ENCODE data around the gene FHOD3. TPM values are rescaled to one million over a fixed set of nuclear protein-coding genes. Genes with fewer than 3 reads are reported as not detected.

The FHOD3 gene
- total and polyA plus RNA-seq, 2 of the 13 experiments (the other 11 are each of a cell fraction or from before 2014, with no cell fraction given) = 0.07 TPM; not detected in 1

DNA sequence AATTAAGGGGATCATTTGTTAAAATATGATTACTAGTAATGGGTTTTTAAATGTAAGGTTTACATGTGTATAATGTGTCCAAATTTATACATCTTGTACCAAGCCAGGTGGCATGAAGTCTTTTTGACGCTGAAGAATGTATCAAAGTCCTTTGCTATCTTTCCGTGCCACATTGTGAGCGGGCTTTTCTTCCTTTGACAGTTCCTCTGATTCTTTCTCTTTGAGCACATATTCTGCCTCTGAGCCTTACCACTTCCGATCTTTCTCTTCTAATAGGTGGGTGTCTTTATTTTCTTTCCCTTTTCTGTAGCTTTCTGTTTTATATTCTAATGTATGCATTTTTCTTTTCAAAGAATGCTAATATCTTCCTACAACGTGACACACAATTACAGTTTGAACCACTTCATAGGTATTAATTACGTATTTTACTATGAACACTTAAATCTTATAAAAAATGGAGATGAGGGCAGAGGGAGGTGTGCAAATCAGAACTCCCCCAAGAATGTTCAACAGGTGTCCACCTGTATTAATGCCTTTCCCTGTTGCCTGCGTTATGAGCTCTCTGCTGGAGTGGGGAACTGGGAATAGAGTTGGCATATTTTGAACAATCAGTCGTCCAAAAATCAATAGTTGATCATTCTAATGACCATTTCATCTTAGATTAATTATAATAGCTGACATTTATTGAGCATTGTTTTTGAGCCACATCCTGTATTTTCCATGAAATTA lies 355.8 kb downstream of the FHOD3 start:
- no peak overlapping the region for H3K4me3 ChIP-seq (replicated peaks in 1 of 3; ENCODE audit: insufficient read depth in 1 of 3, low read depth in 2 of 3, low read length in 3 of 3)
- TF ChIP-seq ZNF207 (IDR thresholded peaks at IDR 0.05; ENCODE audit: borderline replicate concordance) (no peak), NFRKB (IDR thresholded peaks at IDR 0.05) (no peak), TARDBP (CRISPR knock-in tag; IDR thresholded peaks at IDR 0.05) (no peak), RORA (CRISPR knock-in tag; IDR thresholded peaks at IDR 0.05) (no peak), ADNP (CRISPR knock-in tag; IDR thresholded peaks at IDR 0.05) (no peak), RXRB (CRISPR knock-in tag; IDR thresholded peaks at IDR 0.05; ENCODE audit: borderline replicate concordance) (no peak), ZNF678 (CRISPR knock-in tag; IDR thresholded peaks at IDR 0.05) (no peak), ZNF772 (CRISPR knock-in tag; IDR thresholded peaks at IDR 0.05) (no peak), AKAP8 (CRISPR knock-in tag; IDR thresholded peaks at IDR 0.05) (no peak), GATAD1 (CRISPR knock-in tag; IDR thresholded peaks at IDR 0.05) (no peak), ZNF556 (CRISPR knock-in tag; IDR thresholded peaks at IDR 0.05; ENCODE audit: borderline replicate concordance) (no peak), JARID2 (CRISPR knock-in tag; IDR thresholded peaks at IDR 0.05; ENCODE audit: insufficient replicate concordance) (no peak), NFKB2 (CRISPR knock-in tag; IDR thresholded peaks at IDR 0.05; ENCODE audit: borderline replicate concordance) (no peak)
- TF ChIP-seq, protein P1, sequence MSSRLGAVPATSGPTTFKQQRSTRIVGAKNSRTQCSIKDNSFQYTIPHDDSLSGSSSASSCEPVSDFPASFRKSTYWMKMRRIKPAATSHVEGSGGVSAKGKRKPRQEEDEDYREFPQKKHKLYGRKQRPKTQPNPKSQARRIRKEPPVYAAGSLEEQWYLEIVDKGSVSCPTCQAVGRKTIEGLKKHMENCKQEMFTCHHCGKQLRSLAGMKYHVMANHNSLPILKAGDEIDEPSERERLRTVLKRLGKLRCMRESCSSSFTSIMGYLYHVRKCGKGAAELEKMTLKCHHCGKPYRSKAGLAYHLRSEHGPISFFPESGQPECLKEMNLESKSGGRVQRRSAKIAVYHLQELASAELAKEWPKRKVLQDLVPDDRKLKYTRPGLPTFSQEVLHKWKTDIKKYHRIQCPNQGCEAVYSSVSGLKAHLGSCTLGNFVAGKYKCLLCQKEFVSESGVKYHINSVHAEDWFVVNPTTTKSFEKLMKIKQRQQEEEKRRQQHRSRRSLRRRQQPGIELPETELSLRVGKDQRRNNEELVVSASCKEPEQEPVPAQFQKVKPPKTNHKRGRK (CRISPR knock-in tag; IDR thresholded peaks at IDR 0.05) = no peak
- TF ChIP-seq, protein P2, sequence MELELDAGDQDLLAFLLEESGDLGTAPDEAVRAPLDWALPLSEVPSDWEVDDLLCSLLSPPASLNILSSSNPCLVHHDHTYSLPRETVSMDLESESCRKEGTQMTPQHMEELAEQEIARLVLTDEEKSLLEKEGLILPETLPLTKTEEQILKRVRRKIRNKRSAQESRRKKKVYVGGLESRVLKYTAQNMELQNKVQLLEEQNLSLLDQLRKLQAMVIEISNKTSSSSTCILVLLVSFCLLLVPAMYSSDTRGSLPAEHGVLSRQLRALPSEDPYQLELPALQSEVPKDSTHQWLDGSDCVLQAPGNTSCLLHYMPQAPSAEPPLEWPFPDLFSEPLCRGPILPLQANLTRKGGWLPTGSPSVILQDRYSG (CRISPR knock-in tag; IDR thresholded peaks at IDR 0.05) = no peak
- TF ChIP-seq, protein P3, sequence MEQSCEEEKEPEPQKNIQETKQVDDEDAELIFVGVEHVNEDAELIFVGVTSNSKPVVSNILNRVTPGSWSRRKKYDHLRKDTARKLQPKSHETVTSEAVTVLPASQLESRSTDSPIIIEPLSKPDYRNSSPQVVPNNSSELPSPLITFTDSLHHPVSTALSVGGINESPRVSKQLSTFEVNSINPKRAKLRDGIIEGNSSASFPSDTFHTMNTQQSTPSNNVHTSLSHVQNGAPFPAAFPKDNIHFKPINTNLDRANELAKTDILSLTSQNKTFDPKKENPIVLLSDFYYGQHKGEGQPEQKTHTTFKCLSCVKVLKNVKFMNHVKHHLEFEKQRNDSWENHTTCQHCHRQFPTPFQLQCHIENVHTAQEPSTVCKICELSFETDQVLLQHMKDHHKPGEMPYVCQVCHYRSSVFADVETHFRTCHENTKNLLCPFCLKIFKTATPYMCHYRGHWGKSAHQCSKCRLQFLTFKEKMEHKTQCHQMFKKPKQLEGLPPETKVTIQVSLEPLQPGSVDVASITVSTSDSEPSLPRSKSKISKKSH (CRISPR knock-in tag; IDR thresholded peaks at IDR 0.05; ENCODE audit: borderline replicate concordance) = no peak
- H3K4me2 ChIP-seq (ENCODE audit: low read depth, low read length) = no peak overlapping the region
- H3K36me3 ChIP-seq (replicated peaks in 1 of 2; ENCODE audit: control insufficient read depth in 1 of 2, insufficient read depth in 2 of 2, low read length in 2 of 2) = no peaks in the 10 kb centered on the region
- no peaks in the 10 kb centered on the region for H4K20me1 ChIP-seq (ENCODE audit: insufficient read depth, low read length)
- WGBS (ENCODE audit: low lambda C conversion rate) = 23% methylated on average over 8 of the region's 8 CpGs
- no peaks in the 10 kb centered on the region for H3K9me3 ChIP-seq (ENCODE audit: low read length)
- H2AFZ ChIP-seq (ENCODE audit: low read length) = no peak overlapping the region
- no peaks in the 10 kb centered on the region for H3K79me2 ChIP-seq (ENCODE audit: insufficient read depth, low read length)
- H3K27me3 ChIP-seq (ENCODE audit: control insufficient read depth in 1 of 2, insufficient read depth in 2 of 2, low read length in 2 of 2) = peaks cover 0 to 37% of the 10 kb centered on the region in 2 experiments; a peak in 2 of 5 replicates
- CTCF ChIA-PET (ENCODE audit: low intra/inter-chr PET ratio, low total read pairs) = no interaction called here
- intact Hi-C loops (cut with micrococcal nuclease; ENCODE audit: unreplicated experiment) = no loop called here
- H3K27ac ChIP-seq (ENCODE audit: extremely low read length, insufficient read depth, low read length) = no peak overlapping the region
- DNase-seq (ENCODE audit: low spot score) (no peak), ATAC-seq (no peak), FAIRE-seq (no peak)
- in situ Hi-C loops (cut with HindIII; ENCODE audit: extremely low pct_ligation_motif_present, low pct_unique_long_range_greater_than_20kb) = no loop called here
- H3K4me1 ChIP-seq (ENCODE audit: insufficient read depth, low read length) = no peaks in the 10 kb centered on the region
- POLR2A ChIA-PET = no interaction called here
- no TSS peak for BruUV-seq (replicated peaks)
- no peak overlapping the region for H3K9ac ChIP-seq (ENCODE audit: insufficient read depth, low read depth, low read length)

Measured in HepG2 (cell line).